Measurements from ENCODE around the gene SLC22A8.

GRCh38 chr11:63023222-63023814 lies 7.7 kb upstream of the SLC22A8 start:
- no peak for TF ChIP-seq EZH2 (IDR thresholded peaks at IDR 0.05)
- TF ChIP-seq POLR2AphosphoS5 (IDR thresholded peaks at IDR 0.05; ENCODE audit: borderline replicate concordance, low read depth, low read length) = no peak
- no peak for TF ChIP-seq FOXP2 (optimal IDR thresholded peaks at IDR 0.05; ENCODE audit: control extremely low read depth, extremely low read length, insufficient read depth)

Data from SK-N-MC (cell line).